Measurements from ENCODE around the gene SERPINE2.
A peak's percentile ranks its signal among the peaks of the same experiment; 100 is the strongest.

Gene SERPINE2, protein sequence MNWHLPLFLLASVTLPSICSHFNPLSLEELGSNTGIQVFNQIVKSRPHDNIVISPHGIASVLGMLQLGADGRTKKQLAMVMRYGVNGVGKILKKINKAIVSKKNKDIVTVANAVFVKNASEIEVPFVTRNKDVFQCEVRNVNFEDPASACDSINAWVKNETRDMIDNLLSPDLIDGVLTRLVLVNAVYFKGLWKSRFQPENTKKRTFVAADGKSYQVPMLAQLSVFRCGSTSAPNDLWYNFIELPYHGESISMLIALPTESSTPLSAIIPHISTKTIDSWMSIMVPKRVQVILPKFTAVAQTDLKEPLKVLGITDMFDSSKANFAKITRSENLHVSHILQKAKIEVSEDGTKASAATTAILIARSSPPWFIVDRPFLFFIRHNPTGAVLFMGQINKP

DNA sequence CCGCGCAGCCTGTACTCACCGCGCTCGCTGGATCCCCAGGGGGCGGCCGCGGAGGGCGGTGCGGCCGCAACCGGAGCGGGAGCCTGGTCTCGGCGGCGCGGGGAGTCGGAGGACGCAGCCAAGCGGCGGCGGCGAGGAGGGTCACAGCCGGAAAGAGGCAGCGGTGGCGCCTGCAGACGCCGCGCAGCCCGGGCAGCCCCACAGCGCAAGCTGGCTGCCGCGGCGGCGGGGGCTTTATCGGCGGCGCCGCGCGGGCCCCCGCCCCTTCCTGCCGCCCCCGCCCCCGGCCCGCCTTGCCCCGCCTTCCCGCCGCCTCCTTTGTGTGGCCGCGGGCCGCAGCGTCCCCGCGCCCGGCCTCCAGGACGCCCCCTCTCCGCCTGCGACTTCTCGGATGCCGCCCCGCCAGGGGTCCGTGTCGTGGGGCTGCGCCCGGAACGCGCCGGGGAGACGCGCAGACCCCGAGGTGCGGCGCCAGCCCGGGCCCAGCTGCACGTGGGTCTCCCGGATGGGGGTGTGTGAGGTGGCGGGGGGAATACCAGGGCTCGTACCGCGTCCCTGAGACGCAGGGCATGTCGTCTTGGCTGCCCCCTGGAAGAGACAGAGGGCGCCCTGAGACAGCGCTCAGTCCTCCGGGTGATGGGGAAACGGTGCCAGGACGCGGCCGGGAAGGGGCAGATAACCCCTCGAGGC, at the start of gene SERPINE2:
TSS of gene SERPINE2 (minus strand) at position 207 of the 690 bp plus-strand sequence. CDS start 37,386 bp downstream, outside the sequence.
- peak in 2 of 3 donors; percentile 18 to 40 for DNase-seq (ENCODE audit: low read depth in 3 of 3, low spot score in 1 of 3)

DNA sequence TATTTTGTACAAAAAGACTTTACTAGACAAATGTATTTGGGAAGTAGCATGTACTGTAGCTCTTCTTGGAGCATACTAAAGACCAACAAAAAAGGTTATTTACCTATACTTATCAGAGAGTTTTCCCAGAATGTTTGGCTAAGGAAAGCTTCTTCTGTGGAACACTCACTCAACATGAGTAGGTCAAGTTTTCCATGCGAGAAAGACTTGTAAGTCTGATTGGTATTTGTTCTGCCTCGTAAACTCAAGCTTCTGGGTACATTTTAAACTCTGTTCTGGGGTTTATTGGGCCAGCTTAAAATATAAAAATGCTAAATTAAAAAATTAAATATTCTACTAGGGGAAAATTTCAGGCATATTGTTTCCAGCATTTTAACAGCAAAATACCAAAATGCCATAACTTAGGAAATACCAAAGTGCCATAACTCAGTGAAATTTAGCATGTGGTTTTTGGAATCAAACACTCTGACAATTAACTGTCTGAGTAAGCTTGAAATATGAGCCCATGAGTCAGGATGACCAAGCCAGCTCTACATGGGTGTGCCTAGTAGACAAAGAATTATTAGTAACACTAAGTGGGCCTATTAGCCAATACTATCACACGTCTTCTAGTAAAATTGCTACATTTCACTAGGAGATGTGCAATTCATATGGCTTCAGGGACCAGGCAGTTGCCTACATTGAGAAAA, 47.3 kb upstream of the SERPINE2 start:
- DNase-seq (ENCODE audit: low read depth in 3 of 3, low spot score in 1 of 3): no peak

DNA sequence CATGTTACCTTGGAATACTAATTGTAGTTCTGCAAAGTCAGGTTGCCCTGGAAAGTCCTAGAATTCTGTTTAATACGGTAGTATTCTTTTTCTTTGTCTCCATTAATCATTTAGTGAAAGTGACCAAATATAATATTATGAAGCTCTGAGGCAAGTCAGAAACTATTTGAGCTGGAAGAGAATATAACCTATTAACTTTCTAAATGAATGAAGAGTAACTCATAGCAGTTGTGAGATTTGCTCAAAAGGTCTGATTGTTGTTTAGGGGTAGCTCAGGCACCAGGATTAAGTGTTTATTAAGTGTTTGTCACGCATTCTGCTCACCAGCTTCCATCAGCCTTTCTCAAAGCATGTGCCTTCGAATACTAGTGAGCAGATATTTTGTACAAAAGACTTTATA, 46.7 kb upstream of the SERPINE2 start:
- DNase-seq (ENCODE audit: low read depth in 3 of 3, low spot score in 1 of 3): no peak

DNA sequence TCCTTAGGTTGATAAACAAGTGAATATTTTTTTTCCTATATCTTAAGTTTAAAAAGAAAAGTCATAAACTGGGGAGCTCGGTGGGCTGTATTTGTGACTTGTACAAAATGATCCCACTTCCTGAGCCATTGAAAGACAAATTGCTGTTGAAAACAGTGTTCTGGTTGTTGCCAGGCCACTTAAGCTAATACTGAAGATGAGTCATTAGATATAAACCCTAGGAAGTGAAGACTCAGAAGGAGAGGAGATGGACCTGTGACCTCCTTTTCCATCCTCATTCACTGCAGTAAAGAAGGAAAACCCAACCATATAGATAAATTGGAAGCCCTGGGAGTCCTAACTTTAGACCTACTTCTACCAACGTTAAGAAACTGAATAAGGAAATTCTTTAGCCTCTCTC, 46.2 kb upstream of the SERPINE2 start:
- DNase-seq (ENCODE audit: low read depth in 3 of 3, low spot score in 1 of 3): no peak

DNA sequence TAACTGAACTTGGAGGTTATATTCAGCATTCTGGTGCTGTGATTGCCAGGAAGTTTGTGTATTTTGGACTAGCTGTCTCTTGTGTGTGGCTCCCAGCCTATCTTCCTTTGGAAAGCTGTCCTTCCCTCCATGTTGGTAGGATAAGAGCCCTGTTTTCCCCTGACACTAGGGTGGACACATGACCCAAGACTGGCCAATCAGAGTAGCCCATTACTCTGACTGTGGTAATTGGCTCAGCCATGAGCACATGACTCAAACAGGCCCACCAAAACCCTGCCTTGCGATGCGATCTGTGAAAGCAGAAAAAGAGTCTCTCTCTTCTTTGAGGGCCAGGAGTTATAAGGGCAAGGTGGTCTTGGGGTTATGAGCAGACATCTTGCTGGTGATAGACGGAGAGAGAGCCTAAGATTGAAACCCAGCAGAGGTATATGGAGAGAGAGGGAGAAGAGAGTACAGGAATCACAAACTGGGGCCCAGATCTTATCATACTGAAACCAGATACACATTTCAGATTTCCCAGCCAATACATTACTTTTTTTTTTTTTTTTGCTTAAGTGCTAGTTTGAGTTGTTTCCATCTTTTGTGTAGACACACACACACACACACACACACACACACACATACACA, 45.3 kb upstream of the SERPINE2 start:
- no peak for DNase-seq (ENCODE audit: low read depth in 3 of 3, low spot score in 1 of 3)

DNA sequence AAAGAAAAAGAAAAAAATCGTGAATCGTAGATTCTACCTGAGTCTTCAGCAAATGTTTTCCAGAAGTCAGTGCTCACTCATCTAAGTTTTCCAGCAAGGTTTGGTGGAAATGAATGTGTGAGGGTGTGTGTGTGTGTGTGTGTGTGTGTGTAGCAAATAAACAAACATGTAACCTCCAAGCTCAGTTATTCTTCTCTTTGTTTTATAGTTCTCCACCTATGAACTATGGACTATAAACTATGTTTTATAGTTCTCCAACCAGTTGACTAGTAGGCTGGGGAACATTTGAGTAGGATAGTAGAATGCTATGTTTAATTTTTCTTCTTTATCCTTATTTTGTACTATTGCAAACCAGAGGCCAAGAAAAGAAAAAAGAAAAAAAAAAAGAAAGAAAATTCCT, 44.6 kb upstream of the SERPINE2 start:
- no peak for DNase-seq (ENCODE audit: low read depth in 3 of 3, low spot score in 1 of 3)

DNA sequence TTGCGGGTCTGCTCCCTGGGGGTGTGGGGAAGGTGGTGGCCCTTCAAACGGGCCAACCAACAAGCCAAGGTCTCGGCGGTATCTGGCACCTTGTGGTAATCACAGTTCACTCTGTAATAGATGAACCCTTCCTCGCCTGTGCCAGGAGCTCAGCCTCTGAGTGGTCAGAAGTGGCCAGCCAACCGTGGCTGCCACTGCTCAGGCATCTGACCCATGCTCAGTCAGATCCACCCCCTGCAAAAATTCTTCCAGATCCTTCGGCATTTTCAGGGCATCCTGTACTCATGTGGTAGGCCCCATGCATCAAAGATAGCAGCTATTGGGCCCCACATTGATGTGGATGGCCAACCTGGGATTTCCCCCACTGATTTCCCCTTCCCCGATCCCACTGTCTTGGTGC, 39.6 kb upstream of the SERPINE2 start:
- no peak for DNase-seq (ENCODE audit: low read depth in 3 of 3, low spot score in 1 of 3)

DNA sequence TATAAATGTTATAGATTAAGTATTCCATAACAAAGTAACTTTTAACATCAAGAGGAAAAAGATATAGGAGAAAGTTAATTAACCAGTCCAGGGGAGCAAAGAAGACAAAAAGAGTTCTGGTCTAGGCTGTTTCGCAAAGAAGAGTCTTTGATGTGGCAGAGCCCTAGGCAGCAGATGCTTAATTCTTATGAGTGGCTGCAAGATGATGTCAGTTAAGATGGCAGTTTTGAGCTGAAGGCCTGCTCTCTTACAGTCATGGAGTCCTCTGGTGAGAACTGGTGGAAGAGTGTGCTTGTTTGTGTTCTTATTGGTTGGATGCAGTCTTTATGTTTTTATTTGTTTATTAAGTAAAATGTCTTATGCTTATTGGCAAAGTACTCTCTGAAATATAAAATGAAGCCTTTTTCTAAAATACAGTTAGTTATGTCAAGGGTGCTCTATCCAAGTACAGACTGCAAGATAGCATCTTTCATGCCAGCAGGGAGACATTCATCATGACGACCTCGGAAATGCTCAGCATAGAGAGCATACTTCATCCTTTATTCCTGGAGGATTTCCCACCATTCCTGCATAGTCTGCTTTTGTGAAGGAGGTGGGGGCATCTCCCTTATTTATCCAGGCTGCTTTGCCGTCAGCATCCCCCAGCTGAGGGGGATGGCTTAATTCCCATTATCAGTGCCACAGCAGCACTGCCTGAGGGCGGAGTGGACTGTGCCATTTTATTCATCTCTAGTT, 38.9 kb upstream of the SERPINE2 start:
- no peak for DNase-seq (ENCODE audit: low read depth in 3 of 3, low spot score in 1 of 3)

DNA sequence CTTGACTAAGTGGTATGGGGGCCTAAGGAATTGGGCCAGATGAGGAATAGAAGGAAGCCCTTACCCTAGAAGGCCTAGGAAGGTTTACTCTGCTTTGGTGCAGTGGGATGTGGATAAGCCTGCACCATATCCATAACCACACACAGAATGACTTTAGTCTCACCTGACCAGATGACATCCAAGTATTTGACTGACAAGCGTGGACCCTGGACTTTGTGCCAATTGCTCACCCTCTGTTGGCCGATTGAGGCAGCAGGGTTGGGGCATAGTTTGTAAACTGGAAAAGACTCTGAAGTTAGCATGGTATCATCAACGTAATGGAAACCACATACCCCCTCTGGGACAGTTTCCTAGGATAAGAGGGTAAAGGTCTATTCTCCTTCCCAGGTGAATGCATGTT, 36.5 kb upstream of the SERPINE2 start:
- DNase-seq (ENCODE audit: low read depth in 3 of 3, low spot score in 1 of 3): no peak

DNA sequence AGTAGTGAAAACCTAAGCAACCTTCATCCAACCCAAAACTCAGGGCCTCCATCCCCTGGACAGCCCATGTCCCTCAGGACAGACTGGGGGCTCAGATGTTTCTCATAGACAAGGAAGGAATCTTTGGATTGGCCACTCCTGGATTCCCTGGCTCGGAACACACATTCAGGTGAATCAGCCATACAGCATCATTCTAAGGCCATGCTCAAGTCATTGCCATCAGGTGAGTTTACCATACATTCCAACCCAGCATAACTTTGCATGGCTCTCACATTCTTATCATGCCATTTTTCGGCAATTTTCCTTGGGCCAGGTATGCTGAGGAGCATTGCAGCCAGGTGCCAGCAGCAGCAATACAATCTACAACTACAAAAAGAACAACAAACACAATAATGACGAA, 34.6 kb upstream of the SERPINE2 start:
- DNase-seq (ENCODE audit: low read depth in 3 of 3, low spot score in 1 of 3): no peak

DNA sequence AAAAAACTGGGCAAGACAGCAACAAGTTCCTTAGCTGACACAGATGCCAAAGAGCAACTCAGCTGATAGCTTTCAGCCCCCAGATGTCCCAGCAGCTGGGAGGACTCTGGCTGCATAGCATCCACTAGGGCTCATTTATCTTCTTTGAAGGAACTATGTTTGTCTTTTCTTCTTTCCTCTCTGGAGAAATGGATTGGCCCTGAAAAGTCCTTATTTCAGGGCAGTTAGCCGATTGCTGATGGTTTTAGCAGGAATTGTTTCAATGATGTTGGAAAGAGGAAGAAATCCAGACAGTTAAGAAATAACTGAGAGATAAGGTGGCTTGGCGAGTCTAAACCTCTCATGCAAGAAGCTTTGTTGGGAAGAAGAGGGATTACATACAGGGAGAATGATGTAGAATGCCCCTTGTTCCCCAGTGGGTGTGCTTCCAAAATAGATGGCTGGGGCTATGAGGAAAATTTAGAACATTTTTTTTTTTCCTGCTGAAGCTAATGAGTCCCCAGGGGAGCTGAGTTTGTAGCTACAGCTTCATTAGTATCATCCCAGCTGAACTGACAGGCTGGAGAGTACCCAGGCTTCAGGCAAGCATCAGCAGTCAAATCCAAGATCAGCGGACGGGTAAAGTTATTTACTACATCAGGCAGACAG, 33.6 kb upstream of the SERPINE2 start:
- no peak for DNase-seq (ENCODE audit: low read depth in 3 of 3, low spot score in 1 of 3)

DNA sequence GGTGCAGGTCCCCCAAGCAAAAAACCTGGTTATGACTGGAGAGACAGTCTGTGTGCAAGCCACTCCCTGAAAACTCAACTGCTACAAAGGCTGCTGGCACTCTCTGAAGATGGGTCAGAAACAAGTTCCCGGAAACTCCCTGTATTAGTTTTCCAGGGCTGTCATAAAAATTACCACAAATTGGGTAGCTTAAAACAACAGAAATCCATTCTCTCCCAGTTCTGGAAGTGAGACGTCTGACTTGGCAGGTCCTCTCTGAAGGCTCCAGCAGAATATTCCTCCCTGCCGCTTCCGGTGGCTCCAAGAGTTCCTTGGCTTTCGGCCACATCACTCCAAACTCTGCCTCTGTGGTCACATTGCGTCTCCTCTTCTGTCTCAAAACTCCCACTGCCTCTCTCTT, 30.1 kb upstream of the SERPINE2 start:
- no peak for DNase-seq (ENCODE audit: low read depth in 3 of 3, low spot score in 1 of 3)

DNA sequence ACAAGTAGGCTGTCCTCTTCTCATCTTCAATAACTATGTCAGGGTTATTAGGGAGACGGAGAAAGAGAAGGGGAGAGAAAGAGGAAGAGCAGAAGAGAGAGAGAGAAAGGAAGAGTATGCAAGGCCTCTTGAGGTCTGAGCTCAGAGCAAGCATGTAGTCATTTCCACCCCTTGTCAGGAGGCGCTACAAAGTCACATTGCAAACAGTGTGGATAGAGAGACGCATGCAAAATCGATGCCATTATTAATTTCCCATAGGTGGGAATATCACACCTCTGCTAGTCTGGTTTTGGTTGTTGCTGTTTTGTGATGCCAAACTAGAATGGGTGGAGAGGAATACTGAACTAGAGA, 24.2 kb upstream of the SERPINE2 start:
- DNase-seq (ENCODE audit: low read depth in 3 of 3, low spot score in 1 of 3): no peak

DNA sequence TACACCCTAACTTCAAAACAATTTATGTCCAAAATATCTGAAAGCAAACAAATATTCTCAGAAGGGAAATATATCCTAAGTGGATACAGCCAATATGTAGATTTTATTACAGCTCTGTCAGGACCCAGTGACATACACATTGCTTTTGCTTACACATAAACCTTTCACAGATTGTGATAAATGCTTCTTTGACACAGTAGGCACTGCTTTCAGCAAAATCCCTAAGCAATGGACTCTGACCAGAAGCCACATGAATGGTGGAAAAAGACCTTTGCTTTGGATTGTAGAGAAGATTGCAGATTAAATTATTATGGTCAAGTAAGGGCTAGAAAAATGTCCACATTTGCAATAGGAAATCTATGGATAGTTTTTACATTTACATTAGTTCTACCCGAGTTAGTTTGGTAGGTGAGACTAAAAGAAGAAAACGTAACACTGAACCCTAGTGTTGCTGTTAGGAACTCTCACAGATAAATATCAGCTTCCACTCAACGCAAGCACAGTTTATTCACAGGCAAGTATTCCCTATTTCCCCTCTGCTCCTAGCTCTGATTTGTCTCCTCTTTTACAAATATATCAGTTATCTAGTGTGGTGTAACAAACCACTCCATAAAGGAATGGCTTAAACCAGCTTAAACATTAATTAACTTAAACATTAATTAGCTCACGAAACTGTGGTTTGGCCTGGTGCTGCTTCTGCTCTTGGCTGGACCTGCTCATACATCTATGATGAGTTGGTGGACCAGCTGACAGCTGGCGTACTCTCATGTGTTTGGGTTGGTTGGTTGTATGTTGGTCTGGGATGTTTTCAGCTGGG, 23.6 kb upstream of the SERPINE2 start:
- DNase-seq (ENCODE audit: low read depth in 3 of 3, low spot score in 1 of 3): no peak

DNA sequence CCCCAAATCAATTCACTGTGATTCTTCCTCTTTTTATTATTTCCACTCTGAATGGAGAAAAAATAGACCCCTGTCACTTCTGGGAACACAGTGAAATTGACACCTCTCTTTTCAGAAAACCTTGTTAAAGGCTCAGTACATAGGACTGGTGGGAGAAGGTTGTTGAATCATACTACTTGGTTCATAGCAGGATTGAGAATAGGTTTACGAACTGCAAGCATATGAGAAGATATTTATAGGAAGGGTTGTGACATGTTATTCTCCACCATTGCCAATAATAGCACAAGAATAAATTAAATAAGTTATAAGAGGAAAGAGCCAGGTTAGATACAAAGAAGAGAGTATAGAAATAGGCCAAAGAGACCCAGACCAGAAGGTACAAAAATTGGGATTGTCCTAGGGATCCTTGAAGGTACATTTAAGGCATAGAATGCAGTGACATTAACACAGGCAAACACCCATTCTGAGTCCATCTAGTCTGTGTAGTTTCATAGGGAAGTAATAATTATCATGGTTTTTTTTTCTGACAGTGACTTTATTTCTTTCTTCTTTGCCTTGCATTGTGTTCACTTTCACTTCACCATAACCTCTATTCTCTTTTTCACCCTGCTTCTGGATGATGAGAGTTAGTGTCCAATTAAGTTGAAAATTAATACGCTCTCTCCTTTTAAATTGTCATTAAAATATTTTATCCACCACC, 21.8 kb upstream of the SERPINE2 start:
- DNase-seq (ENCODE audit: low read depth in 3 of 3, low spot score in 1 of 3): no peak

DNA sequence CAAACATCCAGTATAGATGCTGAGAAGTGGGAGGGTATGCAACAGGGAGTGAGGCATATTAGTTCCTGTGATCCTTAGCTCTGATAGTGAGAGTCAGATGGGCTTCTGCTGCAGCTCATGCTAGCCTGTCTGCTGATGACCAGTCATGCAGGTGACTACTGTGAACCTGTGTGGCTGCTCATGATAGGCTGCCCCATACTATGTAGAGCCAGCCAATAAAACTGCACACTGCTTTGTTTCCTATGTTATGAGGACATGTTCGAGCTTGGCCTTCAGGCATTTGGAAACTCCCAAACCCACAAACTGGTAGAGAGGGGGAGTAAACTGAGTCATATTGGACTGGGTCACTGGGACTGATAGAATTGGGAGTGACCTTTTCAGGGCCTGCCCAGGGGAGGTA, 20.1 kb upstream of the SERPINE2 start:
- DNase-seq (ENCODE audit: low read depth in 3 of 3, low spot score in 1 of 3): no peak

DNA sequence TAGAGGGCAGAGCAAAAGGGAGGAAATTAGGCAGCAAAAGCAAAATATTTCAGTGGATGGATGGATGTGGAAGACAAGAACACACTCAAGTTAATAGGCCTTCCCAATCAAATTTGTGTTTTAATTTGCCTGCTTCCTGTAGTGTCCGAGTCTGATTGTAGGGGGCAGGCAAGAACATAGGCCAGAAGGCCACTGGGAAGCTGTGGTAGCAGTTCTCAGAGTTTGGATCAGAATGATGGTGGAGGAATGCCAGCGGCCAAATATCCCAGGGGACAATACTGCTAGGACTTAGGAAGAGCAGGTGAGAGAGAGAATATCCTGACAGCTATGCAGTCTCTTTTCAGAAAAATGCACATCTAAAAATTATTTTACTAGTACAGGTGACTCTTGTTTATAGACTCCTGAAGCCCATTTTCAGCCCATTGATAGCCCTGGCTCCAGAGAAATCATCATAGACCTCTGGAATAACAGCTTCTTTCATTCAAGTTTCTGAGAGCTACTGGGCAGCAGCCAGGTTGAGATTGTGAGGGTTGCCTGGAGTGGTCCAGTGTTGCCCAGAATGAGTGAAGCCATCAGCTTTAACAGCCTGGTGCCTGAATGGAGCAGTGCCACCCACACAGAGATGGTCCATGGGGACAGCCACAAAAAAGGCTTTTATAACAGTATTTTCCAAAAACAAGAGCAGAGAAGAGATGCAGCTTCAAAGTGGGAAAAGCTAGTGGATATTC, 19.1 kb upstream of the SERPINE2 start:
- DNase-seq (ENCODE audit: low read depth in 3 of 3, low spot score in 1 of 3): no peak

DNA sequence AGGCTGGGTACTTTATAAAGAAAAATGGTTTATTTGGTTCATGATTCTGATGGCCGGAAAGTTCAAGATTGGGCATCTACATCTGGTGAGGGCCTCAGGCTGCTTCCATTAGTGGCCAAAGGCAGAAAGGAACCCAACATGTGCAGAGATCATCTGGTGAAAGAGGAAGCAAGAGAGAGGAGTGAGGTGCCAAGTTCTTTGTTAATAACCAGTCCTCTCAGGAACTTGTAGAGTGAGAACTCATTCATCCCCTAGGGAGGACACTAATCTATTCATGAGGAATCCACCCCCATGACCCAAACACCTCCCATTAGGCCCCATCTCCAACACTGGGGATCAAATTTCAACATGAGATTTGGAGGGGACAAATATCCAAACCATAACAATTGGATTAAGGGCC, 17.8 kb upstream of the SERPINE2 start:
- DNase-seq (ENCODE audit: low read depth in 3 of 3, low spot score in 1 of 3): no peak

Measured in stimulated activated CD4-positive, alpha-beta T cell treated with anti-CD3 and anti-CD28 coated beads, TNF-alpha, amount 100 ng/mL, for 1 hour (primary cell).